Heart left ventricle (tissue), 13 donors: ENCODE measurements around the gene RACGAP1.

ENCODE experiments used
- POLR2A ChIP-seq, 2 donors: fragments of 450-650 bp; IDR thresholded peaks; one replicate each; pipeline ENCODE4 v1.6.1; 2017; ENCODE audit warnings: antibody characterized with exemption in 2 of 2, mild to moderate bottlenecking in 2 of 2, moderate library complexity in 2 of 2
- TF ChIP-seq, protein P1 (sequence below), 12 donors: fragments of 200-600 bp; sonication (generic) in 4 of 12; IDR thresholded peaks; one replicate each; pipeline versions ENCODE4 v1.5.0 to v1.8.0; 2018 to 2022; ENCODE audit warnings: antibody characterized with exemption in 12 of 12, mild to moderate bottlenecking in 5 of 12
- donor health status: ischemic (EF 13 %, LVEDD 7.1; RV severe dilation, severe dysfunction).
- donor health status: DM: no; HTN: yes; CAD: no.
- donor health status: DM: no; HTN: no; CAD: no.
- donor health status: ischemic (EF 25% LVEDD 6.9; RV normal size, moderate dysfunction).
- donor health status: ischemic (EF 25% LVEDD 5.7; RV mildly dilated, moderate dysfunction).
- donor health status: ischemic (EF 35%, LVEDD 5.7; RV mildly dilated, moderate dysfunction).
- donor health status: nonischemic (EF 11% LVEDD 7.7; RV severe dilation, severe dysfunction).
- donor health status: DM: yes; HTN: yes; CAD: no.
- donor health status: PGD.
- donor health status: ischemic (EF 29% LVEDD 5.4; RV normal size, mild dysfunction).
- donor health status: nonischemic (EF 23%, LVEDD 6.1; RV moderate dilation, normal function).

DNA sequence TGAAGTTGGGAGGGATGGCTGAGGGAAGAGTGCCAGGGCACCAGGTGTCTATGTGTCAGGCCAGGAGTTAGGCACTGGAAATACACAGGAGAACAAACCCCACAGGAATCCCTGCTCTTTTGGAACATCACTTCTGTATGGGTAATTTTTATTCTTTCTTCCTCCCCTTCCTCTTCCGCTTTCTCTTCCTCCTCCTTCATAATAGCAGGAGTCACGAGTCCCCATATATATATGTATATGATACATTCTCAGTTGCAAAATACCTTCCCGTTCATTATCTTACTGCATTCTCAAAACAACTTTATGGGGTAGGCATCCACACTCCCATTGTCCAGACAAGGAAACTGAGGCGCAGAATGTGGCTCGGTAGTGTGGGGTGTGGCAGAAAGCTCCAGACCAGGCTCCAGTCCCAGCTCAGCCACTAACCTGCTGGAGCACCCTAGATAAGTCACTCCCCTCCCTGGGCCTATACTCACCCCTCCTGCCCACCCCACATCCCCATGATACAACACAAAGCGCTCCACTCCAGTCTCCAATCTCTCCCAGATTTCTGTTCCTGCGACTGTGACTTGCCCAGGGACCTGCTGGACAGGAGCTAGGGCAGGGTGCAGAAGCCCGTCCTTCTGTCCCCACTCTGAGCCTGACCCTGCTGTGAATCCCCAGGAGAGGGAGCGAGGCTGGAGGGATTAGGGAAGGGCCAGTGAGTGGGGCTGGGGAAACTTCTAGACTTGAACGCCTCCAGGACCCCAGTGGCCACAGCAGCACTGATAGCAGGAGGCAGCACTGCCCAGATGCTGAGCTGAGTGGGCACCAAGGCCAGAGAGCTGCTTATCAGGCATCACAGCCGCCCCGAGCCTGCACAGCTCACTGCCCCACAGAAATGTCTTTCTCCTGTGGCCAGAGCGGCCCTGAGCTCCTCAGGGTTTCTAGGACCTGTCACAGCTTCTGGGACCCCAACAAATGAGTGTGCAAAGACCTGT lies 76.1 kb downstream of the RACGAP1 start:
- TF ChIP-seq, protein P1, sequence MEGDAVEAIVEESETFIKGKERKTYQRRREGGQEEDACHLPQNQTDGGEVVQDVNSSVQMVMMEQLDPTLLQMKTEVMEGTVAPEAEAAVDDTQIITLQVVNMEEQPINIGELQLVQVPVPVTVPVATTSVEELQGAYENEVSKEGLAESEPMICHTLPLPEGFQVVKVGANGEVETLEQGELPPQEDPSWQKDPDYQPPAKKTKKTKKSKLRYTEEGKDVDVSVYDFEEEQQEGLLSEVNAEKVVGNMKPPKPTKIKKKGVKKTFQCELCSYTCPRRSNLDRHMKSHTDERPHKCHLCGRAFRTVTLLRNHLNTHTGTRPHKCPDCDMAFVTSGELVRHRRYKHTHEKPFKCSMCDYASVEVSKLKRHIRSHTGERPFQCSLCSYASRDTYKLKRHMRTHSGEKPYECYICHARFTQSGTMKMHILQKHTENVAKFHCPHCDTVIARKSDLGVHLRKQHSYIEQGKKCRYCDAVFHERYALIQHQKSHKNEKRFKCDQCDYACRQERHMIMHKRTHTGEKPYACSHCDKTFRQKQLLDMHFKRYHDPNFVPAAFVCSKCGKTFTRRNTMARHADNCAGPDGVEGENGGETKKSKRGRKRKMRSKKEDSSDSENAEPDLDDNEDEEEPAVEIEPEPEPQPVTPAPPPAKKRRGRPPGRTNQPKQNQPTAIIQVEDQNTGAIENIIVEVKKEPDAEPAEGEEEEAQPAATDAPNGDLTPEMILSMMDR (IDR thresholded peaks at IDR 0.05) = no peak
- TF ChIP-seq POLR2A (IDR thresholded peaks at IDR 0.05) = no peak
